GM19239 (cell line): ENCODE measurements around the gene DECR2.
"Not testable (repeated sequence)": the region's sequence is repeated elsewhere in the genome, so short reads cannot be mapped to it uniquely, and the experiment has no call there.

Source experiments
- DNase-seq: peaks from one replicate; pipeline ENCODE4 v3.0.0; 2011; ENCODE audit warnings: low spot score; ENCODE audit not compliant: insufficient read length
- FAIRE-seq: peaks from 2 replicates; lab custom pipeline; 2011; peaks lifted over from hg19 to GRCh38; lab: Jason Lieb, UNC

Gene DECR2

GRCh38 chr16:401468-402348 lies at the start of gene DECR2:
TSS of gene DECR2 (plus strand) at chr16:401885. CDS start at chr16:401964, 79 bp downstream.
- DNase-seq (peak; percentile 96), FAIRE-seq (no peak)

- DNase-seq (peak; percentile 90), FAIRE-seq (peak; percentile 78)
Observed at GRCh38 chr16:352547-353403, 48.9 kb upstream of the DECR2 start, which contains the start of gene AXIN1. TSS of gene AXIN1 (minus strand) at chr16:352723. CDS start at chr16:347025, 5,698 bp downstream.

- no peak for DNase-seq
- FAIRE-seq = no peak
Observed at GRCh38 chr16:353404-354290, 48.0 kb upstream of the DECR2 start.

GRCh38 chr16:354291-354881 lies 47.3 kb upstream of the DECR2 start:
- DNase-seq = no peak

GRCh38 chr16:354971-355461 lies 46.7 kb upstream of the DECR2 start:
- no peak for FAIRE-seq
- no peak for DNase-seq

More at GRCh38 chr16:354291-354881, 47.3 kb upstream of the DECR2 start:
- no peak for FAIRE-seq

- FAIRE-seq (no peak), DNase-seq (no peak)
Observed at GRCh38 chr16:356741-357140, 44.9 kb upstream of the DECR2 start.

- no peak for DNase-seq
- no peak for FAIRE-seq
Observed at GRCh38 chr16:359067-359763, 42.5 kb upstream of the DECR2 start.

- FAIRE-seq (no peak), DNase-seq (no peak)
Observed at GRCh38 chr16:359871-360697, 41.6 kb upstream of the DECR2 start.

GRCh38 chr16:360698-361336 lies 40.9 kb upstream of the DECR2 start:
- DNase-seq (no peak), FAIRE-seq (no peak)

GRCh38 chr16:361341-361871 lies 40.3 kb upstream of the DECR2 start:
- DNase-seq (no peak), FAIRE-seq (no peak)

GRCh38 chr16:361872-362701 lies 39.6 kb upstream of the DECR2 start:
- FAIRE-seq = peak; percentile 95
- peak; percentile 99 for DNase-seq

- not testable (repeated sequence) for DNase-seq, FAIRE-seq
Observed at GRCh38 chr16:362702-362999, 39.0 kb upstream of the DECR2 start.

GRCh38 chr16:363110-363765 lies 38.4 kb upstream of the DECR2 start:
- no peak for DNase-seq

GRCh38 chr16:363766-364490 lies 37.8 kb upstream of the DECR2 start:
- no peak for FAIRE-seq
- DNase-seq = no peak

More at GRCh38 chr16:363110-363765, 38.4 kb upstream of the DECR2 start:
- no peak for FAIRE-seq
